Activated CD4-positive, alpha-beta T cell treated with anti-CD3 and anti-CD28 coated beads for 24 hours (primary cell): ENCODE measurements around the gene RNF212.

Experiments used
- DNase-seq, 2 donors: peaks; one replicate each; pipeline ENCODE4 v3.0.0-alpha.2; 2020; ENCODE audit warnings: low read depth in 2 of 2

RNF212 gene

GRCh38 chr4:1115528-1116293, 2.3 kb upstream of the RNF212 start:
- no peak for DNase-seq

GRCh38 chr4:1112821-1113182, 562 bp downstream of the RNF212 start:
- DNase-seq, result no peak

- DNase-seq, result no peak
These were observed 1.1 kb downstream of the RNF212 start for GRCh38 chr4:1112174-1112820.

- DNase-seq, result no peak
These were observed 2.0 kb downstream of the RNF212 start for GRCh38 chr4:1111259-1111809.

- DNase-seq, result no peak
These were observed 3.4 kb downstream of the RNF212 start for GRCh38 chr4:1109898-1110506.

GRCh38 chr4:1109333-1109732, 4.0 kb downstream of the RNF212 start:
- DNase-seq, result no peak

GRCh38 chr4:1105662-1106061, 7.7 kb downstream of the RNF212 start:
- DNase-seq, result no peak

- no peak for DNase-seq
These were observed 8.3 kb downstream of the RNF212 start for GRCh38 chr4:1105067-1105466.

- DNase-seq, result no peak
These were observed 8.7 kb downstream of the RNF212 start for GRCh38 chr4:1104647-1105046.

- DNase-seq, result no peak
These were observed 13.6 kb downstream of the RNF212 start for GRCh38 chr4:1099684-1100335.

GRCh38 chr4:1099270-1099669, 14.1 kb downstream of the RNF212 start:
- DNase-seq, result no peak

GRCh38 chr4:1098311-1098925, 14.9 kb downstream of the RNF212 start:
- no peak for DNase-seq

- DNase-seq, result no peak
These were observed 15.8 kb downstream of the RNF212 start for GRCh38 chr4:1097553-1097952.

- no peak for DNase-seq
These were observed 16.5 kb downstream of the RNF212 start for GRCh38 chr4:1096841-1097240.

GRCh38 chr4:1094336-1094690, 19.1 kb downstream of the RNF212 start:
- DNase-seq, result no peak

- no peak for DNase-seq
These were observed 19.7 kb downstream of the RNF212 start for GRCh38 chr4:1093391-1094335.

- DNase-seq, result no peak
These were observed 20.4 kb downstream of the RNF212 start for GRCh38 chr4:1092983-1093361.

GRCh38 chr4:1092026-1092982, 21.1 kb downstream of the RNF212 start:
- no peak for DNase-seq

- no peak for DNase-seq
These were observed 21.8 kb downstream of the RNF212 start for GRCh38 chr4:1091561-1091995.
